ENCODE measurements around the gene TEC. TPM values are rescaled to one million over a fixed set of nuclear protein-coding genes. Genes with fewer than 3 reads are reported as not detected.

Gene TEC
- total and polyA plus RNA-seq, 9 of the 15 experiments (the other 6 are each of a cell fraction or from before 2014, with no cell fraction given) = 5.3 to 14.7 (median 8.8) TPM

DNA sequence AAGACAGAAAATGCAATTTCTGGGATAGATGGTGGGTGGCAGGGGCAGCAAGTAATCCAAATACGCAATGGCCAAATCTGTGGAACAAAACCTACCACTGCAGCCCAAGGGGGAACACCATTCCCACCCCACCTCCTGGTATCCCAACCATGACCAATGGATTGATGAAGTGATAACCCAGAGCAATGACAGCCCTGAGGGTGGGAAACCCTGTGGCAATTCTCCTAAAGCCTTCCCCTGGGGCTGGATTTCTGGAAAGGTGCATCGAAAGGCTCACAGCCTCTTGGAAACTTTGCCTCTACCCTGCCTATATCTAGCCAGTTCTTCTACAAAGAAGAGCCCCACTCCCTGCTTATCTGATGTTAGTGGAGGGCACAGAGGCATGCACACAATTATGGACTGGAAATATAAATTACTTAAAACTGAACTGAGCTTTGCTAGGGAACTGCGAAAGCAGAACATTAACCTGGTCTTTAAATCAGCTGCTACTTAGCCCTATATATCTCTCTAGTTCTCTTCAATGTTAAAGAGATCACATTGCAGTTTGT is 75.6 kb downstream of the TEC start (continued):
- TF ChIP-seq, protein P1, sequence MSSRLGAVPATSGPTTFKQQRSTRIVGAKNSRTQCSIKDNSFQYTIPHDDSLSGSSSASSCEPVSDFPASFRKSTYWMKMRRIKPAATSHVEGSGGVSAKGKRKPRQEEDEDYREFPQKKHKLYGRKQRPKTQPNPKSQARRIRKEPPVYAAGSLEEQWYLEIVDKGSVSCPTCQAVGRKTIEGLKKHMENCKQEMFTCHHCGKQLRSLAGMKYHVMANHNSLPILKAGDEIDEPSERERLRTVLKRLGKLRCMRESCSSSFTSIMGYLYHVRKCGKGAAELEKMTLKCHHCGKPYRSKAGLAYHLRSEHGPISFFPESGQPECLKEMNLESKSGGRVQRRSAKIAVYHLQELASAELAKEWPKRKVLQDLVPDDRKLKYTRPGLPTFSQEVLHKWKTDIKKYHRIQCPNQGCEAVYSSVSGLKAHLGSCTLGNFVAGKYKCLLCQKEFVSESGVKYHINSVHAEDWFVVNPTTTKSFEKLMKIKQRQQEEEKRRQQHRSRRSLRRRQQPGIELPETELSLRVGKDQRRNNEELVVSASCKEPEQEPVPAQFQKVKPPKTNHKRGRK (tag; IDR thresholded peaks at IDR 0.05) = no peak
- no peak for TF ChIP-seq SMARCB1 (IDR thresholded peaks at IDR 0.05; ENCODE audit: insufficient read length, low read depth)
- TF ChIP-seq, protein P2, sequence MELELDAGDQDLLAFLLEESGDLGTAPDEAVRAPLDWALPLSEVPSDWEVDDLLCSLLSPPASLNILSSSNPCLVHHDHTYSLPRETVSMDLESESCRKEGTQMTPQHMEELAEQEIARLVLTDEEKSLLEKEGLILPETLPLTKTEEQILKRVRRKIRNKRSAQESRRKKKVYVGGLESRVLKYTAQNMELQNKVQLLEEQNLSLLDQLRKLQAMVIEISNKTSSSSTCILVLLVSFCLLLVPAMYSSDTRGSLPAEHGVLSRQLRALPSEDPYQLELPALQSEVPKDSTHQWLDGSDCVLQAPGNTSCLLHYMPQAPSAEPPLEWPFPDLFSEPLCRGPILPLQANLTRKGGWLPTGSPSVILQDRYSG (tag; conservative IDR thresholded peaks at IDR 0.05; ENCODE audit: low read depth) = no peak
- TF ChIP-seq, protein P3, sequence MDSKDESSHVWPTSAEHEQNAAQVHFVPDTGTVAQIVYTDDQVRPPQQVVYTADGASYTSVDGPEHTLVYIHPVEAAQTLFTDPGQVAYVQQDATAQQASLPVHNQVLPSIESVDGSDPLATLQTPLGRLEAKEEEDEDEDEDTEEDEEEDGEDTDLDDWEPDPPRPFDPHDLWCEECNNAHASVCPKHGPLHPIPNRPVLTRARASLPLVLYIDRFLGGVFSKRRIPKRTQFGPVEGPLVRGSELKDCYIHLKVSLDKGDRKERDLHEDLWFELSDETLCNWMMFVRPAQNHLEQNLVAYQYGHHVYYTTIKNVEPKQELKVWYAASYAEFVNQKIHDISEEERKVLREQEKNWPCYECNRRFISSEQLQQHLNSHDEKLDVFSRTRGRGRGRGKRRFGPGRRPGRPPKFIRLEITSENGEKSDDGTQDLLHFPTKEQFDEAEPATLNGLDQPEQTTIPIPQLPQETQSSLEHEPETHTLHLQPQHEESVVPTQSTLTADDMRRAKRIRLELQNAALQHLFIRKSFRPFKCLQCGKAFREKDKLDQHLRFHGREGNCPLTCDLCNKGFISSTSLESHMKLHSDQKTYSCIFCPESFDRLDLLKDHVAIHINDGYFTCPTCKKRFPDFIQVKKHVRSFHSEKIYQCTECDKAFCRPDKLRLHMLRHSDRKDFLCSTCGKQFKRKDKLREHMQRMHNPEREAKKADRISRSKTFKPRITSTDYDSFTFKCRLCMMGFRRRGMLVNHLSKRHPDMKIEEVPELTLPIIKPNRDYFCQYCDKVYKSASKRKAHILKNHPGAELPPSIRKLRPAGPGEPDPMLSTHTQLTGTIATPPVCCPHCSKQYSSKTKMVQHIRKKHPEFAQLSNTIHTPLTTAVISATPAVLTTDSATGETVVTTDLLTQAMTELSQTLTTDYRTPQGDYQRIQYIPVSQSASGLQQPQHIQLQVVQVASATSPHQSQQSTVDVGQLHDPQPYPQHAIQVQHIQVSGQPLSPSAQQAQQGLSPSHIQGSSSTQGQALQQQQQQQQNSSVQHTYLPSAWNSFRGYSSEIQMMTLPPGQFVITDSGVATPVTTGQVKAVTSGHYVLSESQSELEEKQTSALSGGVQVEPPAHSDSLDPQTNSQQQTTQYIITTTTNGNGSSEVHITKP (IDR thresholded peaks at IDR 0.05; ENCODE audit: partially characterized antibody) = no peak

Data from K562 (cell line).